ENCODE measurements around the gene POLR2J.

- TF ChIP-seq, protein P1, sequence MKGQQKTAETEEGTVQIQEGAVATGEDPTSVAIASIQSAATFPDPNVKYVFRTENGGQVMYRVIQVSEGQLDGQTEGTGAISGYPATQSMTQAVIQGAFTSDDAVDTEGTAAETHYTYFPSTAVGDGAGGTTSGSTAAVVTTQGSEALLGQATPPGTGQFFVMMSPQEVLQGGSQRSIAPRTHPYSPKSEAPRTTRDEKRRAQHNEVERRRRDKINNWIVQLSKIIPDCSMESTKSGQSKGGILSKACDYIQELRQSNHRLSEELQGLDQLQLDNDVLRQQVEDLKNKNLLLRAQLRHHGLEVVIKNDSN (CRISPR knock-in tag; IDR thresholded peaks at IDR 0.05): no peak
- TF ChIP-seq, protein P2, sequence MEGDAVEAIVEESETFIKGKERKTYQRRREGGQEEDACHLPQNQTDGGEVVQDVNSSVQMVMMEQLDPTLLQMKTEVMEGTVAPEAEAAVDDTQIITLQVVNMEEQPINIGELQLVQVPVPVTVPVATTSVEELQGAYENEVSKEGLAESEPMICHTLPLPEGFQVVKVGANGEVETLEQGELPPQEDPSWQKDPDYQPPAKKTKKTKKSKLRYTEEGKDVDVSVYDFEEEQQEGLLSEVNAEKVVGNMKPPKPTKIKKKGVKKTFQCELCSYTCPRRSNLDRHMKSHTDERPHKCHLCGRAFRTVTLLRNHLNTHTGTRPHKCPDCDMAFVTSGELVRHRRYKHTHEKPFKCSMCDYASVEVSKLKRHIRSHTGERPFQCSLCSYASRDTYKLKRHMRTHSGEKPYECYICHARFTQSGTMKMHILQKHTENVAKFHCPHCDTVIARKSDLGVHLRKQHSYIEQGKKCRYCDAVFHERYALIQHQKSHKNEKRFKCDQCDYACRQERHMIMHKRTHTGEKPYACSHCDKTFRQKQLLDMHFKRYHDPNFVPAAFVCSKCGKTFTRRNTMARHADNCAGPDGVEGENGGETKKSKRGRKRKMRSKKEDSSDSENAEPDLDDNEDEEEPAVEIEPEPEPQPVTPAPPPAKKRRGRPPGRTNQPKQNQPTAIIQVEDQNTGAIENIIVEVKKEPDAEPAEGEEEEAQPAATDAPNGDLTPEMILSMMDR (IDR thresholded peaks at IDR 0.05): no peak
- no peak for TF ChIP-seq ZNF423 (CRISPR knock-in tag; IDR thresholded peaks at IDR 0.05)
- no peak for TF ChIP-seq TEAD4 (CRISPR knock-in tag; IDR thresholded peaks at IDR 0.05)
- TF ChIP-seq CREB1 (CRISPR knock-in tag; IDR thresholded peaks at IDR 0.05): no peak
- no peak for TF ChIP-seq NR3C1 (CRISPR knock-in tag; conservative IDR thresholded peaks at IDR 0.05; ENCODE audit: low read depth)
- no peak for TF ChIP-seq SMAD4 (CRISPR knock-in tag; IDR thresholded peaks at IDR 0.05)
- TF ChIP-seq GABPB1 (CRISPR knock-in tag; IDR thresholded peaks at IDR 0.05): no peak
- TF ChIP-seq FOXJ3 (CRISPR knock-in tag; IDR thresholded peaks at IDR 0.05; ENCODE audit: borderline replicate concordance): no peak
- no peak for TF ChIP-seq E2F1 (CRISPR knock-in tag; IDR thresholded peaks at IDR 0.05)
- TF ChIP-seq, protein P3, sequence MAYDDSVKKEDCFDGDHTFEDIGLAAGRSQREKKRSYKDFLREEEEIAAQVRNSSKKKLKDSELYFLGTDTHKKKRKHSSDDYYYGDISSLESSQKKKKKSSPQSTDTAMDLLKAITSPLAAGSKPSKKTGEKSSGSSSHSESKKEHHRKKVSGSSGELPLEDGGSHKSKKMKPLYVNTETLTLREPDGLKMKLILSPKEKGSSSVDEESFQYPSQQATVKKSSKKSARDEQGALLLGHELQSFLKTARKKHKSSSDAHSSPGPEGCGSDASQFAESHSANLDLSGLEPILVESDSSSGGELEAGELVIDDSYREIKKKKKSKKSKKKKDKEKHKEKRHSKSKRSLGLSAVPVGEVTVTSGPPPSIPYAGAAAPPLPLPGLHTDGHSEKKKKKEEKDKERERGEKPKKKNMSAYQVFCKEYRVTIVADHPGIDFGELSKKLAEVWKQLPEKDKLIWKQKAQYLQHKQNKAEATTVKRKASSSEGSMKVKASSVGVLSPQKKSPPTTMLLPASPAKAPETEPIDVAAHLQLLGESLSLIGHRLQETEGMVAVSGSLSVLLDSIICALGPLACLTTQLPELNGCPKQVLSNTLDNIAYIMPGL (CRISPR knock-in tag; IDR thresholded peaks at IDR 0.05): no peak
- TF ChIP-seq NR2C2 (CRISPR knock-in tag; IDR thresholded peaks at IDR 0.05): no peak
- no peak for TF ChIP-seq NR1H2 (CRISPR knock-in tag; IDR thresholded peaks at IDR 0.05)
Measured at GRCh38 chr7:102463841-102464576, 14.7 kb downstream of the POLR2J start.
